NT2/D1 (cell line): ENCODE results near the gene SPPL3.

Experiments used
- DNase-seq: peaks from one replicate; pipeline ENCODE4 v3.0.0-alpha.2; 2011; ENCODE audit warnings: low read depth, low spot score
- H3K27me3 ChIP-seq: 2 replicates; pipeline ENCODE4 v1.6.0; 2011; ENCODE audit warnings: mild to moderate bottlenecking; ENCODE audit not compliant: insufficient read length, insufficient read depth
- H3K36me3 ChIP-seq: 2 replicates; pipeline ENCODE4 v1.6.1; 2011; ENCODE audit warnings: mild to moderate bottlenecking, low read length, mixed read lengths; ENCODE audit not compliant: insufficient read depth, insufficient read length
- H3K4me1 ChIP-seq: 2 replicates; pipeline ENCODE4 v1.5.1; 2011; ENCODE audit not compliant: insufficient read depth, insufficient read length
- H3K4me3 ChIP-seq: 2 replicates; pipeline ENCODE4 v1.5.1; 2011; ENCODE audit warnings: low read depth; ENCODE audit not compliant: insufficient read length
- H3K9ac ChIP-seq: 2 replicates; pipeline ENCODE4 v1.6.0; 2011; ENCODE audit warnings: low read depth; ENCODE audit not compliant: insufficient read length
- H3K9me3 ChIP-seq: 2 replicates; pipeline ENCODE4 v1.5.1; 2011; ENCODE audit warnings: mild to moderate bottlenecking, low read length; ENCODE audit not compliant: insufficient read depth
- SUZ12 ChIP-seq: IDR thresholded peaks from 2 replicates; pipeline ENCODE4 v1.6.1; 2011; ENCODE audit not compliant: insufficient read length, insufficient read depth; ENCODE audit errors: extremely low read depth
- YY1 ChIP-seq: IDR thresholded peaks from 2 replicates; pipeline ENCODE4 v1.6.1; 2011; ENCODE audit not compliant: insufficient read length, insufficient read depth
- ZNF274 ChIP-seq: IDR thresholded peaks from 2 replicates; pipeline ENCODE4 v1.6.1; 2011; ENCODE audit warnings: mild to moderate bottlenecking, low read depth, low read length

SPPL3 gene

DNA sequence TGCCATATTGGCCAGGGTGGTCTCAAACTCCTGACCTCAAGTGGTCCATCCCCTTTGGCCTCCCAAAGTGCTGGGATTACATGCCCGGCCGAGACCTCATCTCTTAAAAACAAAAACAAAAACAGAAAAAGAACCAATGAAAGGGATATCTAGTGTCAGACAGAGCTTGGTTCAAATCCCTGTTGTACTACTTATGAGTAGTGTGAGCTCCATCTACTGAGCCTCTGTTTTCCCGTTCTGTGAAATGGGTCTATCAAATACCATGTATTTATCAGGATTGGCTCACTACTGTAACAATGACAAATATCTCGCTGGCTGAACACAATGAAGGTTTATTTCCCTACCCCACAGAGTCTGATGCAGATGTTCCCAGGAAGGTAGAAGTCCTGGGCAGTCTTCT, 37.3 kb upstream of the SPPL3 start:
- H3K4me1 ChIP-seq, result no peaks in the 10 kb centered on the region
- H3K9ac ChIP-seq, result no peak overlapping the region

DNA sequence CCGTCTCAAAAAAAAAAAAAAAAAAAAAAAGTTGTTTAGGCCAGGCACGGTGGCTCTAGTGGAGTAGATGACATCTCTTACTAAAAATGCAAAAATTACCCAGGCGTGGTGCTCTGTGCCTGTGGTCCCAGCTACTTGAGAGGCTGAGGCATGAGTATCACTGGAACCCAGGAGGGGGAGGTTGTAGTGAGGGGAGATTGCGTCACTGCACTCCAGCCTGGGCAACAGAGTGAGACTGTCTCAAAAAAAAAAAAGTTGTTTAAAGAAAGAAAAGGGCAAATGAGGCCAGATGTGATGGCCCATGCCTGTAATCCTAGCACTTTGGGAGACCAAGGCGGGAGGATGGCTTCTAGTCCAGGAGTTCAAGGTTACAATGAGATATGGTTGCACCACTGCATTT, 36.6 kb upstream of the SPPL3 start:
- no peaks in the 10 kb centered on the region for H3K27me3 ChIP-seq
- no peak for TF ChIP-seq YY1
- TF ChIP-seq SUZ12, result no peak
- TF ChIP-seq ZNF274, result no peak
- no peak for DNase-seq
- H3K36me3 ChIP-seq, result no peaks in the 10 kb centered on the region
- no peaks in the 10 kb centered on the region for H3K9me3 ChIP-seq
- no peak overlapping the region for H3K9ac ChIP-seq
- H3K4me1 ChIP-seq, result no peaks in the 10 kb centered on the region
- no peak overlapping the region for H3K4me3 ChIP-seq

More for the DNA sequence above, 37.3 kb upstream of the SPPL3 start:
- Histone ChIP-seq H3K4me3 (no peak overlapping the region), H3K9me3 (no peaks in the 10 kb centered on the region), H3K27me3 (no peaks in the 10 kb centered on the region), H3K36me3 (no peaks in the 10 kb centered on the region)
- no peak for DNase-seq
- TF ChIP-seq ZNF274 (no peak), SUZ12 (no peak), YY1 (no peak)

DNA sequence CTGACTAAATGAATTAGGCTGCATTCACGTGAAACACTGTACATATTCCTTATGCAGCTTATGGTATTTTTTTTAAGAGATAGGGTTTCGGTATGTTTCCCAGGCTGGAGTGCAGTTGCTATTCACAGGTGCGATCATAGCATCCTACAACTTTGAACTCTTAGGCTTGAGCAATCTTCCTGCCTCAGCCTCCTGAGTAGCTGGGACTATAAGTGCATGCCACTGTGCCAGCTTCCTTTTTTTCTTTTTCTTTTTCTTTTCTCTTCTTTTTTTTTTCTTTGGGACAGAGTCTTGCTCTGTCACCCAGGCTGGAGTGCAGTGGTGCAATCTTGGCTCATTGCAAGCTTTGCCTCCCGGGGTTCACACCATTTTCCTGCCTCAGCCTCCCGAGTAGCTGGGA, 35.8 kb upstream of the SPPL3 start:
- DNase-seq, result no peak
- no peak overlapping the region for H3K9ac ChIP-seq
- H3K9me3 ChIP-seq, result no peaks in the 10 kb centered on the region
- no peaks in the 10 kb centered on the region for H3K36me3 ChIP-seq
- no peak for TF ChIP-seq ZNF274
- no peak for TF ChIP-seq YY1
- TF ChIP-seq SUZ12, result no peak
- H3K4me3 ChIP-seq, result no peak overlapping the region
- no peaks in the 10 kb centered on the region for H3K27me3 ChIP-seq
- no peaks in the 10 kb centered on the region for H3K4me1 ChIP-seq

DNA sequence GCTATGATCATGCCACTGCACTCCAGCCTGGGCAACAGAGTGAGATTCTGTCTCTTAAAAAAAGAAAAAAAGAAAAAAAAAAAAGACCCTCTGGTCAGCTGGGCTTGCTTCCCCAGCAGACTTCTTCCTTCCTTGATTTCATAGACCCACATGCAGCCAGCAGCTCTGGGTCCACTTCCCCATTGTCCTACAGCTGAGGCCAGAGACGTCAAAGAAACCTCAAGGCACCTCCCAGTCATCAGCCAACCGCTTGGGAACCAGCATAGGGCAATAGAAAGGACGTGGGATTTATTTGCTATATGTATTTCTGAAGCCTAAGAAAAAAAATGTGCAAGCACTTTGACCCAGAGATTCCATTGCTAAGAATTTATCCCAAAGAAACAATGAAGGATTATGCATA, 35.4 kb upstream of the SPPL3 start:
- DNase-seq, result no peak
- no peaks in the 10 kb centered on the region for H3K27me3 ChIP-seq
- no peaks in the 10 kb centered on the region for H3K36me3 ChIP-seq
- H3K4me1 ChIP-seq, result no peaks in the 10 kb centered on the region
- no peak overlapping the region for H3K9ac ChIP-seq
- no peaks in the 10 kb centered on the region for H3K9me3 ChIP-seq
- no peak for TF ChIP-seq SUZ12
- no peak for TF ChIP-seq YY1
- no peak for TF ChIP-seq ZNF274
- H3K4me3 ChIP-seq, result no peak overlapping the region

DNA sequence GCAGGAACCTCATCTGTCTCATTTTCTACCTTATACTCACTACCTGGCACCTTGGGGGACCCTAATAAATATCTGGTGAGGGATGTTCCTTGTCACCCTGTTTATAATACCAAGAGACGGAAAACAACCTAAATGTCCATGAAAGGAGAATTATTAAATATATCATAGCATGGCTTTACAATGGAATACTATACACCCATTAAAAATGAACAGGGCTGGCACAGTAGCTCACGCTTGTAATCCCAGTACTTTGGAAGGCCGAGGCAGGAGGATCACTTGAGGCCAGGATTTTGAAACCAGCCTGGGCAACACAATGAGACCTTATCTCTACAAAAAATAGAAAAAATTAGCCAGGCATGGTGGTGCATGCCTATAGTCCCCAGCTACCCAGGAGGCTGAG, 34.3 kb upstream of the SPPL3 start:
- TF ChIP-seq ZNF274 (no peak), YY1 (no peak), SUZ12 (no peak)
- Histone ChIP-seq H3K9me3 (no peaks in the 10 kb centered on the region), H3K4me3 (no peak overlapping the region), H3K4me1 (no peaks in the 10 kb centered on the region), H3K27me3 (no peaks in the 10 kb centered on the region), H3K9ac (no peak overlapping the region), H3K36me3 (no peaks in the 10 kb centered on the region)
- no peak for DNase-seq

DNA sequence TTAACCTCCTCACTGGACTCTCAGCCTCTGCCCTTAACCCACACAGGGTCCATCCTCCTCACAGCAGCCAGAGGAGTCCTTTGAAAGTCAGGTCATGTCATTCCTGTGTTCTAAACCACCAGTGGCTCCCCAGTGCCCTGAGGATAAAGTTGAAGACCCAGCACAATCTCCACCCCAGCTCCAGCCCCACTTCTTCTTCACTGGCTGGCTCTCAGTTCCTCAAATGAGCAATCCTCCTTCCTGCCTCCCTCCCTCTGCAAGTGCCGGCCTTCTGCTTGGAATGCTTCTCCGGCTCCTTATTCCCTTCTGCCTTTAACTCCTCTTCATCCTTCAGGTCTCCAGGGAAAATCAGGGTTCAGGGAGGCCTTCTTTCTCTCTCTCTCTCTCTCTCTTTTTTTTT, 32.0 kb upstream of the SPPL3 start:
- H3K4me1 ChIP-seq, result no peaks in the 10 kb centered on the region

DNA sequence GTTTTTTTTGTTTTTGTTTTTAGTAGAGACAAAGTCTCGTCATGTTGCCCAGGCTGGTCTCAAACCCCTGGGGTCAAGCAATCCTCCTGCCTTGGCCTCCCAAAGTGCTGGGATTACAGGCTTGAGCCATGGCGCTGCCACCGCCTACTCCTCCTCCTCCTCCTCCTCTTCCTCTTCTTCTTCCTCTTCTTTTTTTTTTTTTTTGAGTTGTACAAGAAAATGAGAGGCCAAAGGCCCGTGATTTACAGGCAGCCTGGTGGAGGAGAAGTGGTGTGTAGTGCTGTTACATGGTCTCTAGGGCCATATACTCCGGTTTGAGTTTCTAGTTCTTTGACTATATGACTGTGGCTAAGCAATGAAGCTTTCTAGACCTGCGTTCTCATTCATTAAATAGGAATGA, 29.6 kb upstream of the SPPL3 start:
- no peaks in the 10 kb centered on the region for H3K4me1 ChIP-seq
- no peak for DNase-seq
- H3K9ac ChIP-seq, result no peak overlapping the region
- H3K36me3 ChIP-seq, result no peaks in the 10 kb centered on the region
- H3K9me3 ChIP-seq, result no peaks in the 10 kb centered on the region
- no peak overlapping the region for H3K4me3 ChIP-seq
- TF ChIP-seq YY1 (no peak), SUZ12 (no peak), ZNF274 (no peak)
- no peaks in the 10 kb centered on the region for H3K27me3 ChIP-seq

More for the DNA sequence above, 32.0 kb upstream of the SPPL3 start:
- no peak overlapping the region for H3K4me3 ChIP-seq
- H3K36me3 ChIP-seq, result no peaks in the 10 kb centered on the region
- DNase-seq, result no peak
- TF ChIP-seq YY1 (no peak), SUZ12 (no peak), ZNF274 (no peak)
- no peak overlapping the region for H3K9ac ChIP-seq
- H3K9me3 ChIP-seq, result no peaks in the 10 kb centered on the region
- H3K27me3 ChIP-seq, result no peaks in the 10 kb centered on the region

DNA sequence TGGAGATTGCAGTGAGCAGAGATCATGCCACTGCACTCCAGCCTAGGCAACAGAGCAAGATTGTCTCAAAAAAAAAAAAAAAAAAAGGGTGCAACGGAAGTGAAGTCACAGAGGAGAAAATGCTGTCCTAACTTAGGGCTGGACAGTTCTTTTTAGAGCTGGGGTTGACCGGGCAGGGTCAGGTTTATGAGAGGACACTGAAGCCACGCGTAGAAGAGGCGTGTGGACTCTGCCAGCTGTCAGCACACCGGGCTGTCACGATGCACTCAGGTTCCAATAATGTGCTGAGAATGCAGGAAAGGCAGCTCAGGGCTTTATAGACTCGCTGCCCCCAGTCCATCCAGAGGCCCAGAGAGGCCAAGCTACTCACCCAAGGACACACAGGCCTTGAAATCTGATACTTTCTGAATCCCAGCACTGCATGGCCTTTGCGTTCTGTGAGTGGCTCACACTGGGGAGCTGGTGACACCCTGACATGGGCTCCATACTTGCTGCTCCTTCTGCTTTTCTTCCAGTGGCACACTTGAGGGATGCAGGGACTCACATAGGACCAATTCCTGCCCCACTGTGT, 28.9 kb upstream of the SPPL3 start:
- TF ChIP-seq SUZ12 (no peak), YY1 (no peak), ZNF274 (no peak)
- Histone ChIP-seq H3K9ac (no peak overlapping the region), H3K4me1 (no peaks in the 10 kb centered on the region), H3K9me3 (no peaks in the 10 kb centered on the region), H3K27me3 (no peaks in the 10 kb centered on the region), H3K4me3 (no peak overlapping the region), H3K36me3 (no peaks in the 10 kb centered on the region)
- DNase-seq, result no peak
